SK-N-SH (cell line): ENCODE measurements around the gene CGGBP1.

ENCODE experiments used
- CTCF ChIP-seq: fragments of 200-600 bp; sonication (generic); IDR thresholded peaks from 2 replicates; pipeline ENCODE4 v1.6.1; 2017; ENCODE audit warnings: antibody characterized with exemption, mild to moderate bottlenecking, moderate library complexity
- ELF1 ChIP-seq: IDR thresholded peaks from 2 replicates; pipeline ENCODE4 v1.4.0; 2012
- EP300 ChIP-seq, 2 experiments: IDR thresholded peaks; 2 replicates each; pipeline versions ENCODE4 v1.4.0 to v1.6.1; 2012; ENCODE audit warnings: borderline replicate concordance in 1 of 2, low read depth in 1 of 2, low read length in 1 of 2
- GABPA ChIP-seq: IDR thresholded peaks from 2 replicates; pipeline ENCODE4 v1.4.0; 2012; ENCODE audit warnings: low read depth, mild to moderate bottlenecking
- POLR2AphosphoS5 ChIP-seq: IDR thresholded peaks from 2 replicates; pipeline ENCODE4 v1.6.1; 2012; ENCODE audit warnings: low read depth, low read length
- RXRA ChIP-seq: IDR thresholded peaks from 2 replicates; pipeline ENCODE4 v1.4.0; 2012; ENCODE audit warnings: low read depth, mild to moderate bottlenecking, borderline replicate concordance
- SMC3 ChIP-seq: IDR thresholded peaks from 2 replicates; pipeline ENCODE4 v1.6.1; 2012; ENCODE audit warnings: low read depth, low read length, improper control_type of control experiment
- TCF12 ChIP-seq: IDR thresholded peaks from 2 replicates; pipeline ENCODE4 v1.4.0; 2012

DNA sequence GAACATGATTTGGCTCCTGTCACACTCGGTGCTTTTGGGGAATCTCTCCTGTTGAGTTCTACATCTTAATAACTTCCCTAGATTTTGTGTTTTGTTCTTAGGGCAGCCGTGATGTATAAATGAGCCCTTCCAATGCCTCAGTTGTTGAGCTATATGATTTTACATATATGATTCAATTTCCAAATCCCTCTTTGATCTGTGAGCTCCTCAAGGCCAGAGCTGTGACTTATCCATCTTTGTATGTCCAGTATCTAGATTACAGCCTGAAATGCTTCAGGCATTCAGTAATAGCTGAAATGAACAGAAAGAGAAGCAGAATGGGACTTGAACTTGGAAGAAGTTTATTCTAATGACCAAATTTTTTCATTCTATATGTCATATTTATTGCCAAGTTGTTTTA lies 26.6 kb downstream of the CGGBP1 start:
- TF ChIP-seq GABPA = no peak
- no peak for TF ChIP-seq CTCF
- no peak for TF ChIP-seq EP300 (IDR thresholded peaks at IDR 0.05; ENCODE audit: borderline replicate concordance in 1 of 2, low read depth in 1 of 2, low read length in 1 of 2)
- TF ChIP-seq POLR2AphosphoS5 = no peak
- no peak for TF ChIP-seq RXRA
- no peak for TF ChIP-seq ELF1
- TF ChIP-seq SMC3 = no peak
- TF ChIP-seq TCF12 = no peak
